Measurements from ENCODE around the gene MRPL52. TPM values are rescaled to one million over a fixed set of nuclear protein-coding genes. Genes with fewer than 3 reads are reported as not detected.

MRPL52 gene
- total and polyA plus RNA-seq, 2 of the 13 experiments (the other 11 are each of a cell fraction or from before 2014, with no cell fraction given): 118 to 329 TPM

GRCh38 chr14:22846811-22847307 lies 17.2 kb downstream of the MRPL52 start:
- FAIRE-seq: no peak
- CTCF ChIA-PET (ENCODE audit: low intra/inter-chr PET ratio, low total read pairs): no interaction called here
- BruUV-seq (replicated peaks): no TSS peak
- TF ChIP-seq ESRRA (CRISPR knock-in tag; IDR thresholded peaks at IDR 0.05; ENCODE audit: low read depth) (no peak), NFKB2 (CRISPR knock-in tag; IDR thresholded peaks at IDR 0.05; ENCODE audit: borderline replicate concordance) (0 out of 2 replicates have a peak, but pooled peaks have one; percentile 34), CBX5 (CRISPR knock-in tag; IDR thresholded peaks at IDR 0.05; ENCODE audit: borderline replicate concordance) (0 out of 2 replicates have a peak, but pooled peaks have one; percentile 15), MYC (CRISPR knock-in tag; IDR thresholded peaks at IDR 0.05; ENCODE audit: borderline replicate concordance) (0 out of 2 replicates have a peak, but pooled peaks have one; percentile 25), HIVEP1 (CRISPR knock-in tag; IDR thresholded peaks at IDR 0.05) (no peak), ZNF616 (CRISPR knock-in tag; IDR thresholded peaks at IDR 0.05; ENCODE audit: low read depth) (no peak), EP300 (IDR thresholded peaks at IDR 0.05; ENCODE audit: low read depth in 2 of 2, low read length in 2 of 2) (no peak), EP300 (CRISPR knock-in tag; IDR thresholded peaks at IDR 0.05; ENCODE audit: borderline replicate concordance) (0 out of 2 replicates have a peak, but pooled peaks have one; percentile 30), ZNF33B (CRISPR knock-in tag; IDR thresholded peaks at IDR 0.05) (no peak), PTBP1 (IDR thresholded peaks at IDR 0.05; ENCODE audit: low read depth, low read length, poor library complexity, severe bottlenecking) (peak; percentile 35), DMTF1 (CRISPR knock-in tag; IDR thresholded peaks at IDR 0.05) (no peak), ZNF839 (CRISPR knock-in tag; IDR thresholded peaks at IDR 0.05; ENCODE audit: borderline replicate concordance) (0 out of 2 replicates have a peak, but pooled peaks have one; percentile 26), ZBTB38 (CRISPR knock-in tag; IDR thresholded peaks at IDR 0.05) (0 out of 2 replicates have a peak, but pooled peaks have one; percentile 35), ZNF768 (CRISPR knock-in tag; IDR thresholded peaks at IDR 0.05) (peak; percentile 70; the same call in 1 of the 2 replicates), ISL2 (CRISPR knock-in tag; IDR thresholded peaks at IDR 0.05) (no peak), SIN3A (IDR thresholded peaks at IDR 0.05; ENCODE audit: borderline replicate concordance, low read depth, low read length) (no peak), MTERF4 (CRISPR knock-in tag; IDR thresholded peaks at IDR 0.05) (no peak), TFDP1 (CRISPR knock-in tag; IDR thresholded peaks at IDR 0.05; ENCODE audit: borderline replicate concordance) (0 out of 2 replicates have a peak, but pooled peaks have one; percentile 39), PCBP1 (IDR thresholded peaks at IDR 0.05; ENCODE audit: borderline replicate concordance, low read depth, low read length) (0 out of 2 replicates have a peak, but pooled peaks have one; percentile 39), EED (CRISPR knock-in tag; IDR thresholded peaks at IDR 0.05) (0 out of 2 replicates have a peak, but pooled peaks have one; percentile 29), GABPB1 (CRISPR knock-in tag; IDR thresholded peaks at IDR 0.05) (peak; percentile 16; the same call in 1 of the 2 replicates)

More at GRCh38 chr14:22846811-22847307, 17.2 kb downstream of the MRPL52 start:
- Histone ChIP-seq H3K27me3 (ENCODE audit: control insufficient read depth in 1 of 2, insufficient read depth in 2 of 2, low read length in 2 of 2) (peaks cover 9 to 45% of the 10 kb centered on the region in 2 experiments), H3K9me3 (ENCODE audit: low read length) (no peaks in the 10 kb centered on the region), H3K4me2 (ENCODE audit: low read depth, low read length) (no peak overlapping the region), H3K9ac (ENCODE audit: insufficient read depth, low read depth, low read length) (no peak overlapping the region), H3K27ac (ENCODE audit: extremely low read length, insufficient read depth, low read length) (no peak overlapping the region), H3K79me2 (ENCODE audit: insufficient read depth, low read length) (no peaks in the 10 kb centered on the region), H4K20me1 (ENCODE audit: insufficient read depth, low read length) (no peaks in the 10 kb centered on the region), H3K4me3 (replicated peaks in 1 of 3; ENCODE audit: insufficient read depth in 1 of 3, low read depth in 2 of 3, low read length in 3 of 3) (no peak overlapping the region), H3K4me1 (ENCODE audit: insufficient read depth, low read length) (peaks cover 19% of the 10 kb centered on the region), H3K36me3 (replicated peaks in 1 of 2; ENCODE audit: control insufficient read depth in 1 of 2, insufficient read depth in 2 of 2, low read length in 2 of 2) (no peaks in the 10 kb centered on the region), H2AFZ (ENCODE audit: low read length) (no peak overlapping the region)
- intact Hi-C loops (cut with micrococcal nuclease; ENCODE audit: unreplicated experiment) (no loop called here), in situ Hi-C loops (cut with HindIII; ENCODE audit: extremely low pct_ligation_motif_present, low pct_unique_long_range_greater_than_20kb) (loop anchor here (5.0 kb wide), 1 partner anchor 290 kb away; no protein-coding TSS in a partner anchor)
- ATAC-seq (peak; percentile 4; the same call in 2 of the 3 replicates), DNase-seq (ENCODE audit: low spot score) (no peak)
- 56% methylated on average over 11 of the region's 11 CpGs for WGBS (ENCODE audit: low lambda C conversion rate)
- POLR2A ChIA-PET: interaction anchor here (0.6 to 1.5 kb wide), 3 partner anchors 16 to 73 kb away, joined by 4 to 6 read pairs (median 5); no protein-coding TSS in a partner anchor

All from HepG2 (cell line).